Measurements from ENCODE around the gene ADCY4. TPM values are rescaled to one million over a fixed set of nuclear protein-coding genes. Genes with fewer than 3 reads are reported as not detected.

Gene ADCY4
- 10 to 100 TPM in 2 of 4 donors, 1 to 10 TPM in 2; 3.1 to 23.1 (median 11.7) TPM for total RNA-seq

GRCh38 chr14:24334431-24335291 is at the start of gene ADCY4:
Gene ADCY4, minus strand, starts transcription at chr14:24335071. Its CDS starts 419 bp downstream, at chr14:24334652.
- Histone ChIP-seq H3K27ac (peak within 1 kb of the TSS; percentile 36 to 88 (median 82)), H3K4me3 (peak within 1 kb of the TSS; percentile 17 to 70 (median 50)), H3K27me3 (peaks cover 0 to 39% (median 6%) of the 10 kb centered on the region in 4 donors), H3K4me1 (peaks cover 30 to 87% (median 47%) of the 10 kb centered on the region in 3 donors), H3K36me3 (peaks cover 0 to 30% (median 0%) of the 10 kb centered on the region in 3 donors), H3K9me3 (no peaks in the 10 kb centered on the region)
- TF ChIP-seq CTCF (IDR thresholded peaks at IDR 0.05) (no peak), POLR2A (IDR thresholded peaks at IDR 0.05) (peak in 1 of 4 donors; percentile 36)
- no peak for DNase-seq
- 2 to 13% methylated on average over 19 to 23 of the region's 65 CpGs for WGBS, 2 donors
- intact Hi-C loops (cut with DNase I): loop anchor here (5.0 kb wide), 1 partner anchor 98 kb away; no protein-coding TSS in a partner anchor

DNA sequence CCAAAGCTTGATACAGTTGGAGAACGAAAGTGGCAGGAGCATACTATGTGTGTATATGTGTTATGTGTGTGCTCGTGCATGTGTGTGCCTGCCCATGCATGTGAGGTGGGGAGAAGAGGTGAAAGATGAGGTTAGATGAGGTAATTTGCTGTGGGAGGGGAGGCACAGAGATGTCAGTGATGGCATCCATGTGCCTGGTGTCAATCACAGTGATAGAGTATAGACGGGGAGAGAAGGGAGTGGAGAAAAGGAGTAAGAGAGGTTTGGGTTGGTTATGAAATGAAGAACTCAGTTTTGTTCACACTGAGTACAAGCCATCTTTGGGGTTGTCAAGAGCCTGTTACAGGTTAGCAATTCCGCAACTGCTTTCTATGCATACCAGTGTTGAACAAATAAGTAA is 49.3 kb upstream of the ADCY4 start:
- intact Hi-C loops (cut with DNase I): no loop called here
- Histone ChIP-seq H3K27ac (no peak overlapping the region), H3K27me3 (no peaks in the 10 kb centered on the region), H3K4me1 (peaks cover 0 to 41% (median 1%) of the 10 kb centered on the region in 3 donors), H3K9me3 (no peaks in the 10 kb centered on the region), H3K4me3 (no peak overlapping the region), H3K36me3 (no peaks in the 10 kb centered on the region)
- no peak for TF ChIP-seq CTCF (IDR thresholded peaks at IDR 0.05)
- TF ChIP-seq POLR2A (IDR thresholded peaks at IDR 0.05): no peak
- DNase-seq: no peak
- 64 to 70% methylated on average over 4 of the region's 4 CpGs for WGBS, 2 donors

DNA sequence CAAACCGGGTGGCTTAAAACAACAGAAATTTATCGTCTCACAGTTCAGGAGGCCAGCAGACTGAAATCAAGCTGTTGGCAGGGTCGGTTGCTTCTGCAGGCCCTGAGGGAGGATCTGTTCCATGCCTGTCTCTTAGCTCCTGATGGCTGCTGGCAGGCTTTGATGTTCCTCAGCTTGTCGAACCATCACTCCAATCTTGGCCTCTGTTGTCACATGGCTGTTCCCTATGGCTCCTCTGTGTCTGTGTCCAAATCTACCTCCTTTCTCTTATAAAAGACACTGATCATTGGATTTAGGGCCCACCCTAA is 47.1 kb upstream of the ADCY4 start:
- no peak overlapping the region for H3K4me3 ChIP-seq
- TF ChIP-seq CTCF (IDR thresholded peaks at IDR 0.05) (no peak), POLR2A (IDR thresholded peaks at IDR 0.05) (no peak)
- H3K27me3 ChIP-seq: no peaks in the 10 kb centered on the region
- DNase-seq: no peak
- H3K36me3 ChIP-seq: no peaks in the 10 kb centered on the region
- 34 to 54% methylated on average over 4 of the region's 4 CpGs for WGBS, 2 donors
- H3K9me3 ChIP-seq: no peaks in the 10 kb centered on the region
- intact Hi-C loops (cut with DNase I): no loop called here
- H3K4me1 ChIP-seq: peaks cover 17 to 56% (median 20%) of the 10 kb centered on the region in 3 donors
- H3K27ac ChIP-seq: peak overlapping the region in 2 of 4 donors; percentile 13 to 59

DNA sequence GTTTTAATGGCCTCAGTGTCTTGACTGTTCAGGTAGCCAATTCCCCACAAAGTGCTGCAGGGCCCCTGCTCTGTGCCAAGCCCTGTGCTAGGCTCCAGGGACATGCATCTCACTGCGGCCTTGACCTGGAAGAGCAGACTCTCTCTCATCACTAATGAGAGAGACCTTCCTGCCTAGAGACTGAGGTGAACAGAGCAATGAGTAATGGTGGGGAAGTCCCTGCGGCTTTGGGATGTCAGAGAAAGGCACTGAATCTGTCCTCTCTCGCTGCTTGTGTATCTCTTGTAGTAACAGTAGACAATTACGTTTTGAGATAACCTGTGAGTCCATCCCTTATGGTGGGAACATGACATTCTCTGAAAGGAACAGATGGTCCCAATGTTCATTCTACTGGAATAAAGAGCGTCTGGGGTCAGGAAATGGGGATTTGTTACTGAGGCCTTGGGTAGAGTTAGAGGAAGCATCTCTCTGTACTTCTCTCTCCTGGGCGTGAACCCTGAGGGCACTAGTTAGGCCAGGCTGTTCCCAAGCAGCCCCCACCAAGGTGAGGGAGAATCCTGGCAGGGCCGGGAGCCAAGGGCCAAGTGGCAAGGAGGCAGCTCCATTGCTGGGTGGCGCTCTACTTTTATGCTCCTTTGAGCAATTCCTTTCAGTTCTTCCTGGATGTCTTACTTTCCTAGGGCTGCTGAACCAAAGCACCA is 46.6 kb upstream of the ADCY4 start:
- no peak for DNase-seq
- Histone ChIP-seq H3K36me3 (peaks cover 0 to 4% (median 0%) of the 10 kb centered on the region in 3 donors), H3K9me3 (no peaks in the 10 kb centered on the region), H3K4me1 (peaks cover 17 to 61% (median 20%) of the 10 kb centered on the region in 3 donors), H3K27ac (peak overlapping the region in 2 of 4 donors; percentile 13 to 59), H3K27me3 (no peaks in the 10 kb centered on the region), H3K4me3 (no peak overlapping the region)
- WGBS, 2 donors: 41 to 60% methylated on average over 6 to 7 of the region's 8 CpGs
- no peak for TF ChIP-seq CTCF (IDR thresholded peaks at IDR 0.05)
- no peak for TF ChIP-seq POLR2A (IDR thresholded peaks at IDR 0.05)
- intact Hi-C loops (cut with DNase I): no loop called here

All from esophagus squamous epithelium (tissue), 5 donors.